NCI-H1694 (cell line): ENCODE measurements around the gene CD300A.
A peak's percentile ranks its signal among the peaks of the same experiment; 100 is the strongest.

ENCODE experiments used
- DNase-seq: peaks from one replicate; lab custom pipeline; 2025; lab: John Stamatoyannopoulos, UW

CD300A gene

GRCh38 chr17:74454197-74455024, 12.0 kb upstream of the CD300A start:
- peak; percentile 79 for DNase-seq

GRCh38 chr17:74455025-74455545, 11.3 kb upstream of the CD300A start:
- peak; percentile 14 for DNase-seq

GRCh38 chr17:74455821-74456220, 10.6 kb upstream of the CD300A start:
- DNase-seq = peak; percentile 70

- DNase-seq = peak; percentile 84
These were observed 9.2 kb upstream of the CD300A start for GRCh38 chr17:74457146-74457819.

- no peak for DNase-seq
These were observed 8.6 kb upstream of the CD300A start for GRCh38 chr17:74457820-74458166.

- no peak for DNase-seq
These were observed 7.6 kb upstream of the CD300A start for GRCh38 chr17:74458835-74459234.

- DNase-seq = no peak
These were observed 6.8 kb upstream of the CD300A start for GRCh38 chr17:74459622-74460021.

- no peak for DNase-seq
These were observed 6.2 kb upstream of the CD300A start for GRCh38 chr17:74460241-74460640.

- DNase-seq = no peak
These were observed 5.4 kb upstream of the CD300A start for GRCh38 chr17:74460996-74461395.

GRCh38 chr17:74461611-74462010, 4.8 kb upstream of the CD300A start:
- no peak for DNase-seq

- no peak for DNase-seq
These were observed 1.6 kb upstream of the CD300A start for GRCh38 chr17:74464730-74465377.

GRCh38 chr17:74465378-74466110, 890 bp upstream of the CD300A start:
- no peak for DNase-seq

GRCh38 chr17:74466828-74467184, 372 bp downstream of the CD300A start:
- DNase-seq = no peak

GRCh38 chr17:74467221-74467951, 952 bp downstream of the CD300A start:
- no peak for DNase-seq

- no peak for DNase-seq
These were observed 4.9 kb downstream of the CD300A start for GRCh38 chr17:74471341-74471740.

- no peak for DNase-seq
These were observed 6.5 kb downstream of the CD300A start for GRCh38 chr17:74472890-74473289.

GRCh38 chr17:74473294-74473693, 6.9 kb downstream of the CD300A start:
- DNase-seq = no peak

- DNase-seq = no peak
These were observed 7.8 kb downstream of the CD300A start for GRCh38 chr17:74474043-74474792.

- no peak for DNase-seq
These were observed 8.8 kb downstream of the CD300A start for GRCh38 chr17:74475189-74475588.

GRCh38 chr17:74477411-74477810, 11.0 kb downstream of the CD300A start:
- no peak for DNase-seq
